Thoracic aorta (tissue), 2 donors: ENCODE data around the gene CPXM2. TPM values are rescaled to one million over a fixed set of nuclear protein-coding genes. Genes with fewer than 3 reads are reported as not detected.

ENCODE experiments used
- ATAC-seq: fragments of 150-250 bp; one replicate; pipeline ENCODE4 v1.8.0; 2017; ENCODE audit warnings: low read depth; ENCODE audit not compliant: insufficient number of reproducible peaks, low FRiP score
- DNase-seq: peaks from one replicate; pipeline ENCODE4 v3.0.0-alpha.2; 2020; ENCODE audit warnings: low spot score
- H3K27ac ChIP-seq, 2 donors: fragments of 200-600 bp; sonication (generic); 1 replicate in 1 of 2; 2 replicates in 1 of 2; pipeline ENCODE4 v1.5.1; 2016; ENCODE audit warnings: mild to moderate bottlenecking in 2 of 2, moderate library complexity in 2 of 2
- H3K27me3 ChIP-seq: fragments of 200-600 bp; sonication (generic); replicated peaks from 2 replicates; pipeline ENCODE4 v1.6.0; 2016; ENCODE audit warnings: mild to moderate bottlenecking; ENCODE audit not compliant: insufficient read depth
- H3K36me3 ChIP-seq: fragments of 200-600 bp; sonication (generic); one replicate; pipeline ENCODE4 v1.5.1; 2016
- H3K4me1 ChIP-seq, 2 donors: fragments of 200-600 bp; sonication (generic); 1 replicate in 1 of 2; 2 replicates in 1 of 2; pipeline versions ENCODE4 v1.5.1 to v1.6.0; 2016; ENCODE audit warnings: low read depth in 2 of 2, mild to moderate bottlenecking in 1 of 2; ENCODE audit not compliant: control insufficient read depth in 1 of 2
- H3K4me3 ChIP-seq: fragments of 200-600 bp; sonication (generic); 2 replicates; pipeline ENCODE4 v1.5.1; 2016; ENCODE audit warnings: mild to moderate bottlenecking
- H3K9me3 ChIP-seq: fragments of 200-600 bp; sonication (generic); 2 replicates; pipeline ENCODE4 v1.5.1; 2016
- CTCF ChIP-seq: fragments of 200-600 bp; sonication (generic); IDR thresholded peaks from one replicate; pipeline ENCODE4 v1.5.1; 2019; ENCODE audit warnings: antibody characterized with exemption
- total RNA-seq, 2 donors: library from RNA; depleted of rRNA; stranded (reverse); fragments of >200 nt; gene quantifications; one replicate each; pipeline versions ENCODE4 v1.1.0 to v1.2.3, GENCODE V29; 2016

Gene CPXM2
- total RNA-seq, 2 donors from 2014 or later: 275 to 348 TPM

GRCh38 chr10:123703195-123703790 lies 188.3 kb downstream of the CPXM2 start:
- Histone ChIP-seq H3K9me3 (no peaks in the 10 kb centered on the region), H3K4me1 (no peaks in the 10 kb centered on the region), H3K4me3 (no peak overlapping the region), H3K36me3 (no peaks in the 10 kb centered on the region), H3K27ac (no peak overlapping the region), H3K27me3 (no peaks in the 10 kb centered on the region)
- TF ChIP-seq CTCF: no peak
- no peak for ATAC-seq
- no peak for DNase-seq

Other genes with a start within 250 kb of the CPXM2 start
- not detected for gene GPR26, start 225.5 kb downstream of the CPXM2 start, total RNA-seq
- 10 to 100 TPM; 31.9 to 34.0 TPM for gene CHST15, start 201.8 kb upstream of the CPXM2 start, total RNA-seq